22Rv1 (cell line): ENCODE results near the gene EPB41L4B.

Experiments
- ZFX ChIP-seq: fragments of 450-650 bp; IDR thresholded peaks from 2 replicates; pipeline ENCODE4 v1.6.1; 2017; ENCODE audit warnings: antibody characterized with exemption, borderline replicate concordance
- TF ChIP-seq, protein P1 (sequence below): fragments of 450-650 bp; IDR thresholded peaks from 2 replicates; pipeline ENCODE4 v1.5.1; 2017; ENCODE audit warnings: mild to moderate bottlenecking

DNA sequence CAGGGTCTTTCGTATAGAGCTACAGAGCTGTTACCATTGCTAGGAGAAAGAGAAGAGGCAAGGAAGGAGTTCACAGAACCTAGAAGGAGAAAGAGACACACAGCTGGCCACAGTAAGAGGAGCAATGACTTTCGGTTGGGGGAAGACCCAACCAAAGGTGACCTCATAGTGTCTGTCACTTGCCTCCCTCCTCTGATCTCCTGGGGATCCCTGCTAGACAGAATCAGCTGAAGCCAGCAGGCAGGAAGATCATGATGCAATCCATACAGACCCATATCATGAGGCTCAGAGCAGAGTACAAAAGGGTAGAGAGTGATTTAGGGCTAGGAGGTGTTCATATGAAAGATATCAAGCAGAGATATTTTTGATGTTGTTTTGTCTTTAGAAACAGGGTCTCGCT, 26.0 kb upstream of the EPB41L4B start:
- TF ChIP-seq, protein P1, sequence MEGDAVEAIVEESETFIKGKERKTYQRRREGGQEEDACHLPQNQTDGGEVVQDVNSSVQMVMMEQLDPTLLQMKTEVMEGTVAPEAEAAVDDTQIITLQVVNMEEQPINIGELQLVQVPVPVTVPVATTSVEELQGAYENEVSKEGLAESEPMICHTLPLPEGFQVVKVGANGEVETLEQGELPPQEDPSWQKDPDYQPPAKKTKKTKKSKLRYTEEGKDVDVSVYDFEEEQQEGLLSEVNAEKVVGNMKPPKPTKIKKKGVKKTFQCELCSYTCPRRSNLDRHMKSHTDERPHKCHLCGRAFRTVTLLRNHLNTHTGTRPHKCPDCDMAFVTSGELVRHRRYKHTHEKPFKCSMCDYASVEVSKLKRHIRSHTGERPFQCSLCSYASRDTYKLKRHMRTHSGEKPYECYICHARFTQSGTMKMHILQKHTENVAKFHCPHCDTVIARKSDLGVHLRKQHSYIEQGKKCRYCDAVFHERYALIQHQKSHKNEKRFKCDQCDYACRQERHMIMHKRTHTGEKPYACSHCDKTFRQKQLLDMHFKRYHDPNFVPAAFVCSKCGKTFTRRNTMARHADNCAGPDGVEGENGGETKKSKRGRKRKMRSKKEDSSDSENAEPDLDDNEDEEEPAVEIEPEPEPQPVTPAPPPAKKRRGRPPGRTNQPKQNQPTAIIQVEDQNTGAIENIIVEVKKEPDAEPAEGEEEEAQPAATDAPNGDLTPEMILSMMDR = no peak
- no peak for TF ChIP-seq ZFX
